Measurements from ENCODE around the gene PINLYP. TPM values are rescaled to one million over a fixed set of nuclear protein-coding genes. Genes with fewer than 3 reads are reported as not detected.

PINLYP gene
- total and polyA plus RNA-seq, 9 of the 15 experiments (the other 6 are each of a cell fraction or from before 2014, with no cell fraction given) = 1.00 to 6.7 (median 2.2) TPM

GRCh38 chr19:43595999-43596841, 20.6 kb downstream of the PINLYP start, which contains the start of the genes IRGQ and ZNF576 (continued):
- no peak for TF ChIP-seq BRCA1 (IDR thresholded peaks at IDR 0.05)
- no peak for TF ChIP-seq BRCA1 (CRISPR knock-in tag; IDR thresholded peaks at IDR 0.05)
- TF ChIP-seq BRF1 (IDR thresholded peaks at IDR 0.05; ENCODE audit: borderline replicate concordance, extremely low read depth, insufficient read length) = no peak
- peak; percentile 75; the same call in 1 of the 2 replicates for TF ChIP-seq RHOXF2B (CRISPR knock-in tag; conservative IDR thresholded peaks at IDR 0.05)
- no peak for TF ChIP-seq ZNF384 (IDR thresholded peaks at IDR 0.05; ENCODE audit: low read depth, low read length)
- TF ChIP-seq HMG20B (CRISPR knock-in tag; IDR thresholded peaks at IDR 0.05) = no peak
- peak; percentile 36; the same call in 1 of the 2 replicates for TF ChIP-seq TAL1 (IDR thresholded peaks at IDR 0.05)
- TF ChIP-seq USF1 (CRISPR knock-in tag; IDR thresholded peaks at IDR 0.05) = no peak
- no peak for TF ChIP-seq ZNF444 (CRISPR knock-in tag; IDR thresholded peaks at IDR 0.05)
- no peak for TF ChIP-seq HOMEZ (CRISPR knock-in tag; IDR thresholded peaks at IDR 0.05)
- TF ChIP-seq POLR2AphosphoS2 (IDR thresholded peaks at IDR 0.05; ENCODE audit: low read length) = no peak
- TF ChIP-seq HSF4 (CRISPR knock-in tag; IDR thresholded peaks at IDR 0.05; ENCODE audit: borderline replicate concordance) = no peak
- TF ChIP-seq CHD2 (IDR thresholded peaks at IDR 0.05; ENCODE audit: low read depth, low read length) = no peak; the same call in 1 of the 2 replicates
- TF ChIP-seq PRDM10 (IDR thresholded peaks at IDR 0.05; ENCODE audit: partially characterized antibody) = peak; percentile 32
- no peak for TF ChIP-seq ASH1L (IDR thresholded peaks at IDR 0.05; ENCODE audit: borderline replicate concordance, low read depth, partially characterized antibody)
- TF ChIP-seq CC2D1A (IDR thresholded peaks at IDR 0.05) = peak; percentile 45; the same call in 1 of the 2 replicates
- 0 out of 2 replicates have a peak, but pooled peaks have one; percentile 33 for TF ChIP-seq ZSCAN32 (CRISPR knock-in tag; IDR thresholded peaks at IDR 0.05)
- peak; percentile 94 for TF ChIP-seq DIDO1 (tag; IDR thresholded peaks at IDR 0.05; ENCODE audit: low read depth)
- no peak for TF ChIP-seq ETV6 (IDR thresholded peaks at IDR 0.05; ENCODE audit: borderline replicate concordance in 1 of 2, low read depth in 2 of 2, low read length in 1 of 2)
- TF ChIP-seq ETV6 (CRISPR knock-in tag; IDR thresholded peaks at IDR 0.05; ENCODE audit: borderline replicate concordance) = no peak
- no peak; the same call in 1 of the 2 replicates for TF ChIP-seq MYC (IDR thresholded peaks at IDR 0.05; ENCODE audit: low read depth, low read length)
- TF ChIP-seq MYC (CRISPR knock-in tag; IDR thresholded peaks at IDR 0.05; ENCODE audit: borderline replicate concordance, low read depth) = peak; percentile 72; the same call in 1 of the 2 replicates

Measured in K562 (cell line).